Measurements from ENCODE around the gene ACTN1. TPM values are rescaled to one million over a fixed set of nuclear protein-coding genes. Genes with fewer than 3 reads are reported as not detected.

ACTN1 gene
- total RNA-seq, 4 donors from 2014 or later: 76.8 to 117 (median 94.0) TPM

- H3K4me3 ChIP-seq: no peak overlapping the region
- no peak overlapping the region for H3K27ac ChIP-seq
- no peaks in the 10 kb centered on the region for H3K27me3 ChIP-seq
- DNase-seq (ENCODE audit: low spot score in 2 of 2): no peak
- H3K36me3 ChIP-seq: no peaks in the 10 kb centered on the region
- peaks cover 12% of the 10 kb centered on the region for H3K4me1 ChIP-seq
- no peaks in the 10 kb centered on the region for H3K9me3 ChIP-seq
- 91% methylated on average over 2 of the region's 2 CpGs for WGBS
- no peak for TF ChIP-seq POLR2A (IDR thresholded peaks at IDR 0.05)
- no peak for TF ChIP-seq CTCF (IDR thresholded peaks at IDR 0.05)
- no peak for TF ChIP-seq EP300 (IDR thresholded peaks at IDR 0.05)
- TF ChIP-seq POLR2AphosphoS5 (IDR thresholded peaks at IDR 0.05): no peak
Observed at GRCh38 chr14:68840454-68840853, 138.6 kb downstream of the ACTN1 start.

- WGBS: 94% methylated on average over 1 of the region's 1 CpG
Observed at GRCh38 chr14:68836082-68836481, 143.0 kb downstream of the ACTN1 start.

GRCh38 chr14:68834816-68835215 is 144.3 kb downstream of the ACTN1 start:
- H3K4me3 ChIP-seq: no peak overlapping the region
- WGBS: 68% methylated on average over 6 of the region's 6 CpGs
- TF ChIP-seq POLR2A (IDR thresholded peaks at IDR 0.05) (no peak), CTCF (IDR thresholded peaks at IDR 0.05) (no peak), EP300 (IDR thresholded peaks at IDR 0.05) (no peak), POLR2AphosphoS5 (IDR thresholded peaks at IDR 0.05) (no peak)
- DNase-seq (ENCODE audit: low spot score in 2 of 2): no peak
- H3K9me3 ChIP-seq: no peaks in the 10 kb centered on the region
- H3K36me3 ChIP-seq: no peaks in the 10 kb centered on the region
- H3K27ac ChIP-seq: no peak overlapping the region
- H3K4me1 ChIP-seq: no peaks in the 10 kb centered on the region
- H3K27me3 ChIP-seq: no peaks in the 10 kb centered on the region

More at GRCh38 chr14:68836082-68836481, 143.0 kb downstream of the ACTN1 start:
- no peak for DNase-seq (ENCODE audit: low spot score in 2 of 2)
- TF ChIP-seq POLR2AphosphoS5 (IDR thresholded peaks at IDR 0.05) (no peak), EP300 (IDR thresholded peaks at IDR 0.05) (no peak), POLR2A (IDR thresholded peaks at IDR 0.05) (no peak), CTCF (IDR thresholded peaks at IDR 0.05) (no peak)
- H3K27me3 ChIP-seq: no peaks in the 10 kb centered on the region
- no peaks in the 10 kb centered on the region for H3K36me3 ChIP-seq
- no peak overlapping the region for H3K27ac ChIP-seq
- H3K4me1 ChIP-seq: no peaks in the 10 kb centered on the region
- H3K4me3 ChIP-seq: no peak overlapping the region
- no peaks in the 10 kb centered on the region for H3K9me3 ChIP-seq

GRCh38 chr14:68828698-68829097 is 150.4 kb downstream of the ACTN1 start:
- no peaks in the 10 kb centered on the region for H3K9me3 ChIP-seq
- peaks cover 8% of the 10 kb centered on the region for H3K4me1 ChIP-seq
- DNase-seq (ENCODE audit: low spot score in 2 of 2): no peak
- no peaks in the 10 kb centered on the region for H3K27me3 ChIP-seq
- H3K36me3 ChIP-seq: no peaks in the 10 kb centered on the region
- no peak overlapping the region for H3K4me3 ChIP-seq
- no peak overlapping the region for H3K27ac ChIP-seq
- TF ChIP-seq EP300 (IDR thresholded peaks at IDR 0.05) (no peak), POLR2A (IDR thresholded peaks at IDR 0.05) (no peak), CTCF (IDR thresholded peaks at IDR 0.05) (no peak), POLR2AphosphoS5 (IDR thresholded peaks at IDR 0.05) (no peak)

GRCh38 chr14:68825729-68826128 is 153.4 kb downstream of the ACTN1 start:
- Histone ChIP-seq H3K27me3 (no peaks in the 10 kb centered on the region), H3K4me3 (no peak overlapping the region), H3K36me3 (no peaks in the 10 kb centered on the region), H3K4me1 (peaks cover 14% of the 10 kb centered on the region), H3K9me3 (no peaks in the 10 kb centered on the region), H3K27ac (no peak overlapping the region)
- no peak for DNase-seq (ENCODE audit: low spot score in 2 of 2)
- 92% methylated on average over 3 of the region's 3 CpGs for WGBS
- TF ChIP-seq EP300 (IDR thresholded peaks at IDR 0.05) (no peak), POLR2AphosphoS5 (IDR thresholded peaks at IDR 0.05) (no peak), POLR2A (IDR thresholded peaks at IDR 0.05) (no peak), CTCF (IDR thresholded peaks at IDR 0.05) (no peak)

Data from suprapubic skin (tissue), 4 donors.